ENCODE data around the gene NCAN.

DNA sequence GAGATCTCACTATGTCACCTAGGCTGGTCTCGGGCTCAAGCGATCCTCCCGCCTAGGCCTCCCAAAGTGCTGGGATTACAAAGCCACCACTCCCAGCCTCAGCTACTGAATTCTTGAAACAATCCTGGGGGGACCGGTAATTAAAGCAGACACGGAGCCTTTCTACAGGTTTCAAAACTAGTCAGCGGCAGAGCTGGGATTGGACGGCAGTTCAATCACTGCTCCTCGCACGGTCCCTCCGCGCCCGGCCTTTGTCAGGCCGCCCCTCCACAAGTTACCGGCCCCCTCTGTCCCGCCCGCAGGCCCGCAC is 20.0 kb upstream of the NCAN start:
- TF ChIP-seq POLR2A (IDR thresholded peaks at IDR 0.05): no peak
- TF ChIP-seq, protein P1, sequence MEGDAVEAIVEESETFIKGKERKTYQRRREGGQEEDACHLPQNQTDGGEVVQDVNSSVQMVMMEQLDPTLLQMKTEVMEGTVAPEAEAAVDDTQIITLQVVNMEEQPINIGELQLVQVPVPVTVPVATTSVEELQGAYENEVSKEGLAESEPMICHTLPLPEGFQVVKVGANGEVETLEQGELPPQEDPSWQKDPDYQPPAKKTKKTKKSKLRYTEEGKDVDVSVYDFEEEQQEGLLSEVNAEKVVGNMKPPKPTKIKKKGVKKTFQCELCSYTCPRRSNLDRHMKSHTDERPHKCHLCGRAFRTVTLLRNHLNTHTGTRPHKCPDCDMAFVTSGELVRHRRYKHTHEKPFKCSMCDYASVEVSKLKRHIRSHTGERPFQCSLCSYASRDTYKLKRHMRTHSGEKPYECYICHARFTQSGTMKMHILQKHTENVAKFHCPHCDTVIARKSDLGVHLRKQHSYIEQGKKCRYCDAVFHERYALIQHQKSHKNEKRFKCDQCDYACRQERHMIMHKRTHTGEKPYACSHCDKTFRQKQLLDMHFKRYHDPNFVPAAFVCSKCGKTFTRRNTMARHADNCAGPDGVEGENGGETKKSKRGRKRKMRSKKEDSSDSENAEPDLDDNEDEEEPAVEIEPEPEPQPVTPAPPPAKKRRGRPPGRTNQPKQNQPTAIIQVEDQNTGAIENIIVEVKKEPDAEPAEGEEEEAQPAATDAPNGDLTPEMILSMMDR (IDR thresholded peaks at IDR 0.05): no peak
